Stromal cell of bone marrow (primary cell): Measurements from ENCODE around the gene PELI3.
A peak's percentile ranks its signal among the peaks of the same experiment; 100 is the strongest.
"Not testable (repeated sequence)": the region's sequence is repeated elsewhere in the genome, so short reads cannot be mapped to it uniquely, and the experiment has no call there.

Experiments
- DNase-seq: peaks from one replicate; pipeline ENCODE4 v3.0.0-alpha.2; 2012; ENCODE audit warnings: low read depth

PELI3 gene

GRCh38 chr11:66466225-66467033 is at the start of gene PELI3:
TSS of gene PELI3 (plus strand) at chr11:66466905. CDS start at chr11:66468129, 1,224 bp downstream.
- DNase-seq = peak; percentile 75

- DNase-seq = no peak
These were observed 49.7 kb upstream of the PELI3 start for GRCh38 chr11:66417000-66417399.

- peak; percentile 95 for DNase-seq
These were observed 48.3 kb upstream of the PELI3 start for GRCh38 chr11:66418168-66418985.

- no peak for DNase-seq
These were observed 47.8 kb upstream of the PELI3 start for GRCh38 chr11:66418986-66419308.

GRCh38 chr11:66419825-66420224 is 46.9 kb upstream of the PELI3 start:
- DNase-seq = no peak

GRCh38 chr11:66420671-66421476 is 45.8 kb upstream of the PELI3 start, which contains the start of gene NPAS4:
TSS of gene NPAS4 (plus strand) at chr11:66421035. CDS start at chr11:66421180, 145 bp downstream.
- no peak for DNase-seq

- DNase-seq = peak; percentile 69
These were observed 45.1 kb upstream of the PELI3 start for GRCh38 chr11:66421492-66422205.

GRCh38 chr11:66426314-66426713 is 40.4 kb upstream of the PELI3 start:
- no peak for DNase-seq

GRCh38 chr11:66428933-66429332 is 37.8 kb upstream of the PELI3 start:
- DNase-seq = no peak

- DNase-seq = peak; percentile 44
These were observed 36.6 kb upstream of the PELI3 start for GRCh38 chr11:66429983-66430602.

- DNase-seq = not testable (repeated sequence)
These were observed 35.4 kb upstream of the PELI3 start for GRCh38 chr11:66431287-66431686.

- not testable (repeated sequence) for DNase-seq
These were observed 34.8 kb upstream of the PELI3 start for GRCh38 chr11:66431871-66432329.

GRCh38 chr11:66432597-66432996 is 34.1 kb upstream of the PELI3 start:
- no peak for DNase-seq

- DNase-seq = no peak
These were observed 28.7 kb upstream of the PELI3 start for GRCh38 chr11:66437979-66438503.

GRCh38 chr11:66438504-66439466 is 27.9 kb upstream of the PELI3 start, which contains the start of gene MRPL11:
TSS of gene MRPL11 (minus strand) at chr11:66438848. CDS start at chr11:66438754, 94 bp downstream.
- DNase-seq = peak; percentile 89

GRCh38 chr11:66440101-66440939 is 26.4 kb upstream of the PELI3 start:
- not testable (repeated sequence) for DNase-seq

GRCh38 chr11:66440940-66441282 is 25.8 kb upstream of the PELI3 start:
- not testable (repeated sequence) for DNase-seq

- peak; percentile 80 for DNase-seq
These were observed 23.1 kb upstream of the PELI3 start for GRCh38 chr11:66443602-66444001.

- no peak for DNase-seq
These were observed 19.7 kb upstream of the PELI3 start for GRCh38 chr11:66447012-66447411.
